ENCODE results near the gene TRPV3.
A peak's percentile ranks its signal among the peaks of the same experiment; 100 is the strongest.

Gene TRPV3

DNA sequence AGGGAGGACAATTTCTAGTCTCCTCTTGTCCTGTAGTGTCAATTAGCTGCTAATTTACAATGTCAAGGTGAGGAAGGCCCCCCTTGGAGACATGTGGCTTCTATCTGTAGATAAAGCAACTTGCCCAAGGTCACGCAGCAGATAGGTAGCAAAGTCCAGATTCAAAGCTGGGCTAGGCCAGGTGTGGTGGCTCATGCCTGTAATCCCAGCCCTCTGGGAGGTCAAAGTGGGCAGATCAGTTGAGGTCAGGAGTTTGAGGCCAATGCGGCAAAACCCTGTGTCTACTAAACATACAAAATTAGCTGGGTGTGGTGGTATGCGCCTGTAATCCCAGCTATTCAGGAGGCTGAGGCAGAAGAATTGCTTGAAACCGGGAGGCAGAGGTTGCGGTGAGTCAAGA, 11.1 kb downstream of the TRPV3 start:
- DNase-seq = no peak

DNA sequence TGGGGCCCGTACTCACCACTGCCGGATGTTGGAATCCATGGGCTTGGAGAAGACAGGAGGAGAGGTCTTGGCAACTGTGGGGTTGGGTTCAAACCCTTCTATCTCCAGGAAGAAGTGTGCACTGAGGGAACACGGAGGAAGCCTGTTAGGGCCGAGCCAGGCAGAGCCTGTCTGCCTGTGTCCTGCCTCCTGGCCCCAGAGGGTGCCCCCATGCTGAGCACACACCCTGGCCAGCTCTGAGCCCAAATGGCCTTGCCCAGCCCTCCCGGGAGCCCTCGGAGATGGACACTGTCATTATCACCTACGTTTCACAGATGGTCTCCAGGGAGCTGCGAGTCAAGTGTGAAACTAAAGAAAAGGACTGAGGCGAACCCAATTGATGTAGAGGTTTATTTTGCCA, 12.5 kb downstream of the TRPV3 start:
- no peak for DNase-seq

DNA sequence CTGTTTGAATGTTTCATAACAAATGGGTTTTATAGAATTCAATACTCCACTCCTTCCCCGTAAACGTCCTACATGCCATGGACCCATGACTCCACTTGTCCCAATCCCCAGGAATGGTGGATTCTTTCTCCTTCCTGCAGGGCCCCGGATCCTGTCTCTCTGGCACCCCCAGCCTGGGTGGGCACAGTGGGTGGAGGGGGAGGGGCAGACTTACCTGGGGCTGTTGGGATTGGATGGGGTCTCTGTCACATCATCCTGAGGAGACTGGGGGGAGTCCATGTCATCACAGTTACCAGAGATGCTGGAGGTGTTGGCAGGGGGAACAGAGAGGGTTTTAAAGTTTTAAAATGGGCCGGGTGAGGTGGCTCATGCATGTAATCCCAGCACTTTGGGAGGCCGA, 13.2 kb downstream of the TRPV3 start:
- DNase-seq = no peak

- no peak for DNase-seq
Observed at GRCh38 chr17:3543453-3543852, 14.2 kb downstream of the TRPV3 start.

GRCh38 chr17:3542410-3543088, 15.1 kb downstream of the TRPV3 start:
- no peak for DNase-seq

- DNase-seq = no peak
Observed at GRCh38 chr17:3539881-3540540, 17.6 kb downstream of the TRPV3 start.

GRCh38 chr17:3536716-3537115, 20.9 kb downstream of the TRPV3 start:
- DNase-seq = no peak

GRCh38 chr17:3535253-3535995, 22.2 kb downstream of the TRPV3 start:
- peak in 4 of 5 experiments; percentile 22 to 83 (median 33) for DNase-seq

DNA sequence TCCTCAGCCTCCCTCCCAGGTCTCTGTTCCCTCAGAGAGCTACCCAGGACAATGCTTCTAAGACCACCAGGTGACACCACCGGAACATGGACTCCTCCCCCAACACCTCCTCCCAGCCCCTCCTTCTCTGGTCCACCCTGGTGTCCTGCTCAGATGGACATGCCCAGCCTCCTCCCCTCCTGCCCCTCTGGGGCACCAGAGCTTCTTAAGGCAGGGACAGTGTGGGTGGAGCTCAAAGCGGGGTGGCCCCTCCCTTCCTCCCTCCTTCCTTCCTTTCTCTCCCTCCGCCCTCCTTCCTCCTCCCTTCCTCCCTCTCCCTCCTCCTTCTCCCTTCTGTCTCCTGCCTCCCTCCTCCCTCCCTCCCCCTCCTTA, 22.7 kb downstream of the TRPV3 start:
- peak in 1 of 5 experiments; percentile 39 for DNase-seq

DNA sequence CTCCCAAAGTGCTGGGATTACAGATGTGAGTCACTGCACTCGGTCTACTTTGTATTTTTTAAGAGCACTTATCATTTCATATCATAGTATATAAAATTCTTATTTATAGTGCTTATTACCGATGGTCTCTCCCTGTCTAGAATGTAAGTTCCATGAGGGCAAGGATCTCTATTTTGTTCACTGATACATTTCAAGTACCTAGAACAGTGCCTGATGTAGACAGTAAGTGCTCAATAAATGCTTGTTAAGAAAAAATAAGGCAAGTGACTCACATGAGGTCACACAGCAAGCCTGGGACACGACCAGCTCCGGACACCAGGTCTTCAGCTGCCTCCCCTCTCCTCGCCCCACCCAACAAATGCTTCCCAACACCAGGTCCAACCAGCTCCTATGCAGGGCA, 23.9 kb downstream of the TRPV3 start:
- DNase-seq = no peak

DNA sequence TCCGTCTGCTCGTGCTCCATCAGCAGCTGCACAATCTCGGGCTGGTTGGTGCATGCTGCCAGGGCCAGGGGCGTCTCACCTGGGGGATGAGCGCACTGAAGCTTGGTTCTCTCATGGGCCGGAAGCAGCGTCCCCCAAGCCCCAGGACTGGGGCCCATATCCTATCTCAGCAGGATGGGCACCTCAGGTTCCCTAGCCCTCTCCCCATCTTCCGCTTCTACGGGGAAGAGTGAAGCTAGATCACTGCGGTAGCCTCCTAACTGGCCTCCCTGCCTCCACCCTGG, 24.8 kb downstream of the TRPV3 start:
- DNase-seq = no peak

DNA sequence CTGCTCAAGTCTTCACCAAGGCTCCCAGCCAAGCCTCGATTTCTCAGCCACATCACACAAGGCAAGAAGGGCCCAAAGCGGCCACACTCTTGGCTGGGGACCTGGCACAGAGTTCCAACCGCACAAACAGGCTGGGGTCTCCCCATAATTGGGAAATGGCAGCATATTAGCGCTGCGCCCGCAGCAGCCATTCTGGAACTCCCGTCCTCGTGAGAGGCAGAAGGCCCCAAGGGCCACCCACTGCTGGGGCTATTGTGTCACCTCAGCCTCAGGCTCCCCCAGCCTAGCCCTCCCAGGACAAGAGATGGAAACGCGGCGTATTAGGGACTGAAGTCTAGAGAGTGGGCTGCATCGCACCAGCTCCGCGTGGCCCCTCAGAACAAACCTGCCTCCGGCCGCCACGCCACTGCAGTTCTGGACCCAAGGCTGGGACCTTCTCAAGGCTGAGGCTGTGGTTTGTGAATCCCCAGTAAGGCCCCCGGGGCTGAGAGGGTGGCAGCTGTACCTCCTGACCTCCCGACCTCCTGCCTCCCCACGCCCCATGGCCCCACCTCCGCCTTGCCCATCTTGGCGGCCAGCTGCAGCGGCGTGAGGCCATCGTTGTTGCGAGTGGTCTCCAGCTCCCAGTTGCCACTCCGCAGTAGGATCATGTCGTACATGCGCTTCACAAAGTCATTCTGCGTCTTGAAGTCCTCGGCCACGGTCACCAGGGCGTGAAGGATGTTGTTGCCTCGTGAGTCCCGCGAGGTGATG, 25.3 kb downstream of the TRPV3 start:
- no peak for DNase-seq

DNA sequence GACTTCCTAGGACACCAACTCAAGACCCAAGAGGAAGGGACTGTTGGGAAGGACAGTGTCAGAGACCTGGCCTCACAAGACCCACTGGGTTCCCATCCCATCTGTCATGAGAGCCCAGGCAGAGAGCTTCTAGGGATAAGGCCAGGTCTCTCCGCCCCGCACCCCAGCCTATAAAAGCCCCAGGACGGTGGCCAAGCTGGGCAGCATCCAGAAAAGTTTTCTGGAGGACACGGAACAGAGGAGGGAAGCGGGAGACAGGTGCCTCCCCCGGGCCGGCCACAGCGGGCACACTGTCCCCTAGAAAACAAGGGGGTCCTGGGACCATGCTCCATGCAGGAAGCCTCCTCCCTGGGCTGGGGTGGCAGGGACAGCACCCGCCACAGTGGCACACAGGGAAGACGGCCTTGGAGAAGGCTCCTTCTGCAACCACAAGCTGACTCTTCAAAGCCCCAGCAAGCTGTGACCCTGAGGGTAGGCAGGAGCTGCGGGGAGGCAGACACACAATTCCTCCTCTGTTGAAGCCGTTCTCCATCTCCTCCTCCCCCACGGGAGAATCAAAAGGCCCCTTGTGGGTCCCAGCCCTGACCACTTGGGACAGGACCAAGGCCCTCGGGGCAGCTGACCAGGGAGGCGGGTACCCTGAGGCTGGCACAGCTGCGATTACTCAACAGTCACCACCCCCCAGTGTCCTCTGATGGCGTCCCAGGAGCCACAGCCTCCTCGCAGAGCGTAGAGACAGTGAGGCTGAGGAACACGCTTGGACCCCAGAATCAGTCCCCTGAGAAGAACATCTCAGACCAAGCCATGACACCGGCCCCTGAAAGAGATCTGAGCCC, 26.1 kb downstream of the TRPV3 start:
- DNase-seq = no peak

DNA sequence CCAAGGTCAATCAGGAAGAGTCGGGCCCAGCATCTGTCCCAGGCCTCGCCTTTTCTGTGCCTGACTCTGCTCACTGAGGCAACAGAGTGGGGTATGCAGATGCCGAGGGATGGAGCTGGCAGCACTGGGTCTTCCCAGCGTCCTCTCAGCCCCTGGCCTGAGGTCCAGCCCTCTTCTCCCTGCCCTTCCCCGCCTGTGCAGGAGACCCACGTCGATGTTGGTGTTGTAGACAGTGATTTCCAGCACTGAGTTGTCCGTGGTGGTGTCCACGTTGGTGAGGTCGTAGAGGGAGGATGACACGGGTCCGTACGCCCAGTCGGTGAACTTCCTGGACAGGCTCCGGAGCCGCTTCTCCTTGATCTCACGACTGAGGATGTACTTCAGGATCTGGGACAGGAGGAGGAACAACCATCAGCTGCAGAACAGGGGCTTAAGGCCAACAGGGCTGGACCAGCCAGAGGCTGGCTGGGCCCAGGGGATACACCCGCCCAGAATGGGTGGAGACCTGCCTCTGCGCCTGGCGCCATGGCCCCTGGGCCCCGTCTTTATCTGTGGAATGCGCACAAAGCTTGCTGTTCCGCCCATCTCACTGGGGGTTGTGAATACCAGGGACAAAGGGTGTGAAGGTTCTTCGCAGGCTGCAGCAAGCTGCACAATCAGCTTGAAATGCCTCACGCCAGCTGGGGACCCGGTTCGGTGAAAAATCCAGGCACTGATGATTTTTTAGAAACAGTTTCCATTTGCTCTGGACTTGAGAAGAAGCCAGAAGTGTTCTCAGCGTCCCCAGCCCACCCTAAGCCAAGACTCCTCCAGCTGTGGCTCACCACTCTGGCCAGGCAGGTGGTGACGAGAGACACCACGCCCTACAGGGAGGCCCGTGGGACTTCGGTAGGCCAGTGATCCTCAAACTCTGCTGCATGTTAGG, 27.5 kb downstream of the TRPV3 start:
- no peak for DNase-seq

GRCh38 chr17:3528880-3529511, 28.6 kb downstream of the TRPV3 start:
- no peak for DNase-seq

GRCh38 chr17:3528403-3528851, 29.2 kb downstream of the TRPV3 start:
- no peak for DNase-seq

DNA sequence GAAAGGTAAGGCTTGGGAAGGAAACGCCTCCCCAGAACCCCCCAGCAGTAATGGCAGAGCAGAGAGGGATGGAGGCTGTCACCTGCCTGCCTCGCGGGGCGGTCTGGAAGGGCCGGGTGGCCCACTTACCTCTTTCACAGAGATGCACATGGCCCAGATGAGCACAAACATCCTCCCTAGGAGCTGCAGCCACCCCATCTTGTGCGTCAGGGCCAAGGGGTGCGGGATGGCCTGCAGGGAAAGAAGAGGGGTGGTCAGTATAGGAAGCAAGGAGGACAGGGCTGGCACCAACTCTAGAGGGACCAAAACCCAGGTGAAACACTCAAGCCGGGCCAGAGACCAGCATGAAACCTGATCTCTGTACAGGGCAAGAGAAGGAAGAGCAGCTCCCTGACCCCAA, 29.7 kb downstream of the TRPV3 start:
- no peak for DNase-seq

- DNase-seq = no peak
Observed at GRCh38 chr17:3527468-3527867, 30.1 kb downstream of the TRPV3 start.

- no peak for DNase-seq
Observed at GRCh38 chr17:3526971-3527370, 30.6 kb downstream of the TRPV3 start.

DNA sequence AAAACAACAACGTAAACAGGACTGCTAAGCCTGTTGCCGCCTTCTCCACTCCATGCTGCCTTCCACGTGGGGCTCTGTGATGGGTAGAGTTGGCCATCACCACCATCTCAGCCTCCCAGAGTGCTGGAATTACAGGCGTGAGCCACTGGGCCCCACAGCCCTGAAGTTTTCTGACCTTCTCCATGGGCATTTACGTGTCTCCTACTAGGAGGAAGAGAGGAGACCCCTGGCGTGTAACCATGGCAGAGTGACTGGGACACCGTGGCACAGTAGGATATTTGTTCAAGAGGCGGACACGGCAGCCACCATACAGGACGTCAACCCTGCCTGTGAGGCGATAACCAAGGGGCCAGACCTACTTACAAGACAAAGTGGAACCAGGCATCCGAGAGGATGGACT, 31.1 kb downstream of the TRPV3 start:
- no peak for DNase-seq

DNA sequence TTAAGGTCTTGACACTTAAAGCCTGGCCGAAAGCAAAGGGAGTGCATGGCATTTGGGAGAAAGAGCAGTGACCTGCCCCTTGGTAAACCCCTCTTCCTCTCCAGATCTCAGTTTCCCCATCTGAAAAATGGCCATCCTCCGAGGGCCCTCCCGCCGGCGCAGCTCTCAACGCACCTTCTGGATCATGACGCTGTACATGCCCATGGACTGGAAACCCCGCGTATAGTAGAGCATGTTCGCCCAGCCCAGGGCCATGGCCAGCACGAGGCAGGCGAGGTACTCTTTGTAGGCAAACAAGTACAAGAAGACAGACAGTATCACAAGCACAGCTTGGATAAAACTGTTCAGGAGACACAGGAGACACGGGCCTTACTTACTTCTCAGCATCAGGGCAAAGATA, 33.6 kb downstream of the TRPV3 start:
- DNase-seq = no peak
